ENCODE data around the gene CACNA1E.

CACNA1E gene

DNA sequence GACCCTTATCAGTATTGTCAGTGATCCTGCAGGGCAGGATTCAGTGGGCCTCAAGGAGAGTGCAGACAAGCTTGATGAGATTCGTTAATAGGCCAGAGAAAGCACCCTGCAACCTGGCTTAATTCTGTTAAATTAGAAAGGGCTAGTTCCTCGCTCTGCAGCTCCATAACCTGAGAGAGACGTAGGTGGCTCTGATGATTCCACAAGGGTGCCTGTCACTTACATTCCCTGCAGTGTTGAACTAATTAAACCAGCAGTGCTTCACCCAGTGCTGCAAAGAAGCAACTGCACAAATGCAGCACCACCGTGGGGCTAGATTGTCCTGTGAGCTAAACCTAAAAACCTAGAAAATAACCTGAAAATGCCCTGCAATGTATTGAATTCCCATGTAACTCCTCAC lies 270.8 kb downstream of the CACNA1E start:
- DNase-seq, result peak in 2 of 56 donors; percentile 10 to 15

DNA sequence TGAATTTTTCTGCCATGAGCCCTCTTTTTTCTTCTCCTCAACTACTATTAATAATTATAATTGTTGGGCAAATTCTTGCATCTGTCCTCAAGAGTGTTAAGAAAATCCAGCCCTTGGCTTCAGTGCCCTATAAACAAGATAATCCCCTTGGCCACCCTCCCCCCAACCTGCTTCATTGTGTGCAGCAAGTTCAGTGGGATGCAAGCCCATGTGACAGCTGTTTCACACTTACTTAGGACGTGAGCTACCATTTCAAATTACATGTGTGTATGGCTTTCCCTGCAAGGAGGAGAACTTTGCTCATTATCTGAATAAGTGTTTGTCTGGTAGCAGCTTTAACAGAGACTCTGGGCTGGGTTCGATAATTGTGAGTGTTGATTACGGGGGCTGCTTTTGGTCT lies 276.2 kb downstream of the CACNA1E start:
- no peak for DNase-seq

DNA sequence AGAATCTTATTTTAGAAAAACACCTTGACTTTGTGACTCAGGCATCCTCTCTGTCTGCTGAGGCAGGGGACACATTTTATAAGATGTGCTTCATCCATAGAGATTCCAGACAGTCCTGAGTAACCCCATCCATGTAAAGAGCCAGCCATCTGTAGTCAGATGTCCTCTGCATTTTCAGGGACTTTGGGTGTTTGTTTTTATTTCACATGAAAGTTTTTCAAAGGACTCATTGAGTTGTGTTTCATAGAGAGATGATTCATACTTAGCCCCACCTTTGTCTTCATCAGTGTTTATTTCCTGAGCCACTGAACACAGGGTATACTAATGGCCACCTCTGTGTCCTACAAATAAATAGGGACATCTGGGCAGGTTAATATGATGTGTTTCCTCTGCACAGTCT lies 280.4 kb downstream of the CACNA1E start:
- no peak for DNase-seq

DNA sequence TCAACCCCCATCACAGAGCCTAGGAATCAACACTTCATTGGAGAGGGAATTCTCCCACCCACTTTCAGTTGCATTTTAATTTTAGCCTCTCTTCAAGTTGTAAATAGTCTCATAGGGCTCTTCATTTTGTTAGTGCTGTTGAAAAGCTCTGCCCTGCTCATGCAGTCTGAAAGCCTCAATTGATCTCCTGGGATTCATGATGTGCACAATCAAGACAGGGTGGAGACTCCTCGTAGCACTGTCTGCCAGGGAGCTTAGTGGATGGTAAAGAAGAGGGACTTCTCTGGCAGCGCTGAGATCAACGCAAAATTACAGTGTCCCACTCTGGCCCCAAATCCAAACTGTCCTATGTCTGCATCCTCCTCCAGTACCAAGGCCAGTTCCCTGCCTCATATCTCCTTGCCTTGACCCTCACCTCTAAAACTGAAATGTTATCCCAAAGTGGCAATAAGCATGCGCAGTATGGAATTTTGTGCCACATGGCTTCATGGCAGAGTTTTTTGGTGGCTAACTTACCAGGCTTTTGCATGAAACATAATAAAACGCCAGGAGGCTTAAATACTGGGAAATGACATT lies 282.2 kb downstream of the CACNA1E start:
- DNase-seq, result no peak

DNA sequence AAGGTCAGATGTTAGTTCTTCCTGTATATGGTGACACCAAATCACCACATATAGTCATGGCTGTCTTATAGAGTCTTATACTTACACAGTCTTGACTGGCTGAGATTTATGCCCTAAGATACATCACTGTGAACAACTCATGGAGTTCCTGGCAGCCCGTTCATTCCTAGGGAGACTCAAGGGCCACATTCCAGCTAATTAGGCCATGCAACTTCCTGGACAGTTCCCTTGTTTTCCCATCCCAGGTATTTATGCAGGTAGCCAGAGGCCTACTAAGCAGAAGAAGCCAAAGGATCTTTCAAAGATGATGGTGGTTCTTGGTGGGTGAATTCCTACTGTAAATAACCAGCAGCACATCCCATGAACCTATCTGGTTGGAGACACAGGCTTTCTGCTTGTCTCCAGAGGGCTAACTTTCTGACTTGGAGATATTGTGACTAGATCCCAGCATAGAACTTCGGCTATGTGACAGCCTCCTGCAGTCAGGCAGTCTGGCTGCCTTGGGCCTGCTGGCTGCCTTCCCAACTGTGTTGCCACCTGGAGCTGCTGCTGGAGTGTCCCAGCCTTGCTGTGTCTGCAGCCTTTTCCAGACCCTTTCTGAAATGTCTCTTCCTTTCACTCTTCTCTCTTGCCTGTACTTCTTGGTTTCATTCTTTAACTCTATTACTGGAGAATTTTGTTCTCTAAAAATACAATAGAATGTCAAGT lies 283.8 kb downstream of the CACNA1E start:
- no peak for DNase-seq

DNA sequence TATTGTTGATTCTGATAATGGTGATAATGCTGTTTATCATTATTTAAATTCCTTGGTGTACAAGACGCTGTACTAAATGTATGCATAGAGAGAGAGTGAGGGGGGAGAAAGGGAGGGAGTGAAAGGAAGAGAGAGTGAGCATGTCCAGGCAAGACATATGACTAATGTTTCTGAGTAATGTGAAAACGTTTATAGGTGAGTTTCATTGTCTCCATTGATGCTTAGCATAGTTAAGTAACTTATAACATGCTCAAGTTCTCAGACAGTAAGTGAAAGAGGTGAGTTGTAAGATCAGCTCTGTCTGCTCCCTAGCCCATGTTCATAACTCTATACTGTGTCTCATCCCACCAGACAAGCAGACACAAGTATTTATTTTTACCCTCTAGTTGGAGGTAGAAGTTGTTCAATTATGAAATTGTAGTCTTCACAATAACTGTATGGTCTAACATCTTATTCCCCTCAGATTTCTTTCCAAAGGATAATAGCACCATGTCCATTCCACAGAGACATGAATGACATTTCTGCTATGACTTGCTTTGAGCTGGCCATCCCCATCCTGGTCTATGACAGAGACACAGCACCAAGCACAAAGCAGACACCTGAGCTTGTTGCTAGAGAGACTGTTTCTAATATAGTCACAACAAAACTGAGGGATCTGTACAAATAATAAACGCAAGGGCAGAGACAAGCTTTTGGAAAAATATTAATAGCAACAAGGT lies 285.1 kb downstream of the CACNA1E start:
- no peak for DNase-seq

DNA sequence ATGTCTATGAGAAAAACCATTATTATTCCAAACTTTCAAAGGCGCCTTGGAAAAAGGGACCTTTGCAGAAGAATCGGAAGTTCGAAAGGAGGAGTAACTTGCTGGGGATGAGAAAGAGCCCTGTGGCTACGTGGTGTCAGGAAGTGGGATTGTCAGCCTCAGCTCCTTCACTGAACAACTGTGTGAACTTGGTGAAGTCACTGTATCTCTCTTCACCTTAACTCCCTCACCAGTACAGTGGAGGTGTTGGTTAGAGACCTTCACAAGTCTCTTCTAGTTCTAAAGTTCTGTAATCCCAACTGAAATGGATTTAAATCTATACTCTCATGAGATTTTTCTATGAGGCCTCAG lies 285.6 kb downstream of the CACNA1E start:
- no peak for DNase-seq

DNA sequence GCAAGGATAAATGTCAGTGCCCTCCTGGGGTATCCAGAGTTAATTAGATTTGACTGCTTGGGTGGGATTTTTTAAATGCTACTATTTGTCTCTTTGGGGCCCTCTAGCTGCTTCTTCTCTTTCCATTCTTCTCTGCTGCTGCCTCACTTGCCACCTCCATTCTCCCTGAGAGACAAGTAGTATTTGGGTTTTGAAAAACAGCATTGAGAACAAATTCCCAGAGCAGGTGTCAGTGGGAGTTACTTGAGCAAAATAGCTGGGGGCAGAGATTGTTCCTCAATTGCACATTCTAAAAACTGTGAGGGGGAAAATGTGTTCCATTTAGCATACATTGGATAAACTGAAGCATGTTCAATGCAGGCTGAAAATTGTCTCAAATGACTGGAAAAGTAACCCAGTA lies 286.5 kb downstream of the CACNA1E start:
- DNase-seq, result peak in 7 of 56 donors; percentile 18 to 43 (median 27)

DNA sequence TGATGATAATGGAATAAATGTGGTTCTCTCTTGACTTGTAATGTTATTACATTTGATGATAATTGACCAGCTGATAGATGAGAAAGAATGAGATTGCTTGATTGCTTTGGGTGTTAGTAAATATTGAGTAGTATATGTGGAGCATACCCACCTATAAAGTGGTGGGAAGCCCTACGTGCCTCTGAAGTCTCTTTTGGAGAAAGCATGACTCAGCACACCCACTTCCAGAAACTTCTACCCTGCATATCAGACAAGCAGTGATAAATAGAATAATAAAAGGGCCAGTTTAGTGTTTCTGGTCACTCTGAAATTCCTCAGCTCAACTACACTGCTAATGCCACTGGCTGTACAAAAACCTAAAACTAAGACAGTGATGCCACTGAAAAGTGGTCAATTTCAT lies 289.4 kb downstream of the CACNA1E start:
- peak in 1 of 56 donors; percentile 10 for DNase-seq

DNA sequence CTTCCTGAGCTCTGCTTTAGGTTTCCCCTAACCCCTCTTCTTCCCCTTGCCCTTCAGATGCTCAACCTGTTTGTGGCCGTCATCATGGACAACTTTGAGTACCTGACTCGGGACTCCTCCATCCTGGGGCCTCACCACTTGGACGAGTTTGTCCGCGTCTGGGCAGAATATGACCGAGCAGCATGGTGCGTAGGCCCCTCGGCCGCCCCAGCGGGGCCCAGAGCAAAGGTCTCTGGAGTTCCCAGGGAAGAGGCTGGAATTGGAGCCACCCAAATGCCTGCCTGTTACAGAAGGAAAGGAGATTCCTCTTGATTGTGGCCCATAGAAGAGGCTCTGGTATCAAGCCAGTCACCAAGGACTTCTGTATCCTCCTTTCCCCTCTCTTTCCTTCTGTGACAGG lies 292.7 kb downstream of the CACNA1E start:
- no peak for DNase-seq

DNA sequence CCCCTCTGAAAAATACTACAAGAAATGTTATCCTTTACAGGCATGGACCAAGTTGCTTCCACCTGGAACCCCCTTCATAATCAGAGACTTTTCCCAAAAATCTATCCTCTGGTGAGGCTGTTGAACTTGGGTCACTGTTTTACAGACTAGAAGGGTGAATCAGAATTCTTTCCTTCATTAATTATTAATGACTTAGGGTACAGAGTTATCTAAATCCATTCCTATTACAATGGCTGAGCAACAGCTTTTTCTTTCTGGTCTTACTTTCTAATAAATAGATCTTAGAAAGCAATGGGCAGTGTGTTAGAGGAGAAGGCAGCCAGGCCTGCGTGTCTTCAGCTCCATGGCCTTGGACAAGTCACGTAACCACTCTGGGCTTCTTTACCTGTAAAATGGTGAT lies 294.0 kb downstream of the CACNA1E start:
- DNase-seq, result no peak

DNA sequence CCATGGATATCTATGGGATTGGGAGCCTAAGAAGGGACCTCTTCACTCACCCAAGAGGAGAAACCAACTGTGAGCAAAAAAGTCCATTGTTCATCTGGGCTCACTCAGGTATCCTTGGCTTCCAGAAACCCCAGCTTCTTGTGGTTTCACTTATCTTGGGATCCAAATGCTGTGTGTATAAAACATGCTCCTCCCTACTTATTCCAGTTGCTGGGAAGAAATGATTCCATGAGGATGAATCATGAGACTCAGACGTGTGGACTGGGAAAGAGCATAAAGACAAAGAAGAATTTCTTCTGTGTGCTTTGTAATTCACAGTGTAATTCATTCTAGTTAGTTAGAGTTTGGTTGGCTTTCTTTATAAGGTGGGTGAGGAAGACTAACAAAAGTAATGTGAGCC lies 294.5 kb downstream of the CACNA1E start:
- no peak for DNase-seq

DNA sequence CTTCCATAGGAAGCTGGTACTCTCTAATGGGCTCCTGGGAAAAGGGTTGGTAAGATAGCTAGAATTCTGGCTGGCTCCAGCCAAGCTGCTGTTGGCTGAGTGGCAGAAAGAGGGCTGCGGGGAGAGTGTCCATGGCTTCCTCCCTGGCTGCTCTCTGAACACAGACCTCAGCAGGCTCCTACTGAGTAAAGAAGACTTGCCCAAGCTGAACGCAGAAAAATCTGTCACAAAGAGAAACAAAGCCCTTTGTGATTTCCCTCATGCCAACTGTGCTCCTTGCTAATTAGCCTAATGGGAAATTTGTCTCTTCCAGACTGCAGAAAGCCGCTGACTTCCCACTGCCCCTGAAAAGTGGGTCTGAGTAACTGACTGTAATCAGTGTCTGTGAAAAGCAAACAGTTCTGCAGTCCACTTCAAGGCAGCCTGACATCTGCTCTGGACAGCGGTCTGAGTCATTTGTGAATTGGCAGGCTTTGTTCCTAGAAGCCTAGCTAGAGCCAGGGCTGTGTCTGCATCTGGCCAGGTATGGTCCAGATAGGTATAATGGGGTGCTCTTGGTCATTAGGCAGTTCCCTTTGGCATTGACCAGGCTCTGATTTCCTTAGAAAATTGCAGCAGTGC lies 295.4 kb downstream of the CACNA1E start:
- DNase-seq, result no peak

DNA sequence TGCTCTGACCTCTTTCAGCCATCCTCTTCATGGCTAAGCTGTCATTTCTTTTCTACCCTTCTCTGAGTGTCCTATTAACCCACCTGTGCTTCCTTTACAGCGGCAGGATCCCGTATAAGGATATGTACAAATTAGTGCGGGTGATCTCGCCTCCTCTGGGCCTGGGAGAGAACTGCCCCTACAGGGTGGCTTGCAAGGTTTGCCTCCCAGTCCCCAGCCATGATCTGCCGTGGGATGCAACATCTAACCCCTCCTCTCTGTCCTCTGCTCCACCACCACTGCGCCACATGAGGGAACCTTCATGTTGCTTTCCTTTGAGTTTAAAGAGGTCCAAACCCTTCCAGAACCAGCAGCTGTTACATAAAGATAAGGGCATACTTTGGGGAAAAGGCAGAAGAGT lies 296.0 kb downstream of the CACNA1E start:
- no peak for DNase-seq

DNA sequence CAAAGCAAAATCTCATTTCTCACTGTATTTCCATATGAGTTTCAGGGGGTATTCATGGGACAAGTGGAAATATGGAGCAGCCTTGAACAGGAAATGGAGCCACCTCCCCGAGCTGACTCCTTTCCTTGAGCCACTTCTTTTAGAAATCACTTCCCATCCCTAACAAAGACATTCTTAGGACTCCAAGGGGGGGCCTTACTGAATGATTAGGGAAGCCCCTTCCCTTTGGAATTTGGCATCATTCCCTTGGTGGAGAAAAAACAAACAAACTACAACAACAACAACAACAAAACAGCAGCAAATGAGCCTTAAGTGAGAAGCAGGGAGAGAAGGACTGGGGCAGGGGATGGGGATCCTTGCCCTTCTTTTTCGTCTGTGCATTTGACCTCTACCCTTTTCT lies 299.9 kb downstream of the CACNA1E start:
- no peak for DNase-seq

DNA sequence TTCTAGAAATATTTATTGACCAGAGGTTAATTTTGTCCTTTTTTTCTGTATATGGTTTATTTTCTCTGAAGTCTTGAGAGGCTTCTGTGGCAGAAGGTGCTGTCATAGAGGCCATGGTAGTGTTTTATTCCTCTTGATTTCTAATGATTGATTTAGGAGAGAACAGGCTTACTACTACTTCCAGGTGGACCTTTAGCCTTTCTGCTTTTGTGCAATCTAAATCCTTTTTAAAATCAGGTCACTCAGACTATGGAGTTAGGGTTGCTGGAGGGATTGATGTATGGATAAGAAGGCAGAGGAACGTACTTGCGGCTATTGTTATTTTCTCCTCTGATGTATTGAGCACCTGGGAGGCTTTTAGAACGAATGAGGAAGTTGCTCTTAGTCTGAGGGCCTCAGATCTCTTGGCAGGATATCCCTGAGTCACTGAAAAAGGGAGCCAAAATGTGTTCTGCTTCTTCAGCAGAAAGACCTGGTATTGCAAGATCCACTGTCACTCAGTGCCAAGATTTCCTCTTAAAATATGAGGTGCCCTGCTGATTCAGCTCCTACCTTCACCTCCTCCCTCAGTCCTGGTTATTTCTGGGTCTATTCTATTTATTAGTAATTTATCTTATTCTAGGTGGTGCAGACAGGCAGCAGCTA lies 300.8 kb downstream of the CACNA1E start:
- no peak for DNase-seq

DNA sequence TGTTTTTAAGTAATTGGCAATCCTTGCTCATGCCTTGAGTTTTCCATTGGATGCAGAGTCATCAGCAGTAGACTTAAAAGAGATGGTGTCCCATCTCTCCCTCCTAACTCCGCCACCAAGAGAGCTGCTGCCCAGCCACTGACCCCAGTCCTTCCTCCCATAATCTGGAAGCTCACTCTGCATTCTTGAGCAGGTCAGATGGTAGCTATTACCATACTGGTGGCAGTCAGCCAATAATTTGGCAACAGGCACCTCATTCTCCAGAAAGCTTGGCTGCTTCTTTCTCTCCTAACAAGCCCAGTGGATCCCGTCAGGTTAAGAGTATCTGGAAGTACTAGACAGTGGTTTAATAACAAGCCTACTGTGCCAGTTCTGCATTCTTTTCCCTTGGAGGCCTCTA lies 306.1 kb downstream of the CACNA1E start:
- DNase-seq, result peak in 5 of 56 donors; percentile 7 to 26 (median 18)

DNA sequence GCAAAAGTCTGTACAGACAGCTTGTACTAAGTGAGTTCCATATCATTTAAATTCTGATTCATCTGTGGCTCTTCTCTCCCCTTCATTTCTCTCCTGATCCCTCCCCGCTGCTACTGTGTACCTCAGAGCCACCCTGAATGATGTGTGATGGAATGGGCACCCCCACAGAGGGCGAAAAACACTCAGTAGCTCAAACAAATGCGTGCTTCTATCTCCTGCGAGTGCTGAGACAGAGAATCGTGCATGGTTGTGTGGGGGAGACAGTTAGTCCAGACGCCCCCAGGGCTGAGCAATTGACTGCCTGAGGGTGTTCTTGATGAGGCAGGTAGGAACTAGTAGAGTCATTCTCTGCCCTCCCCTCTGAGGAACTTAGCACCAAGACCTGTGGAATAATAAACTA lies 308.4 kb downstream of the CACNA1E start:
- DNase-seq, result peak in 39 of 56 donors; percentile 12 to 86 (median 47)

DNA sequence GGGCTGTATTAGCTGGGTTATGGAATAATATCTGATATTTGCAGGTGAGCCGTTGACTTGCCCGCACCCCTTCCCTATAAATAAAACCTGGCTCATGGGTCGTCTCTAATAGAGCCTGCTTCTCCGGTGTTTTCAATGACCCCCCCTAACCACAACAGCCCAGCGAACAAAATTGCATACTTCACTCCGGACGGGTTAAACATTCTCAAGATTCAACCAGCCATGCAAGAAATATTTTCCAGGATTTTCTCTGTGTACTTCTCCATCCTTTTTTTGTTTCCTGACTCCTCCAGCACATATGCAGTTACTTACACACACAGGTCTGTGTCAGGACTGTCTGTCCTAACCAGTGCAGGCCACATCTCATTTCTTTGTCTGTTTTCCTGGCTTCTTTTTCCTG lies 310.5 kb downstream of the CACNA1E start:
- DNase-seq, result no peak

DNA sequence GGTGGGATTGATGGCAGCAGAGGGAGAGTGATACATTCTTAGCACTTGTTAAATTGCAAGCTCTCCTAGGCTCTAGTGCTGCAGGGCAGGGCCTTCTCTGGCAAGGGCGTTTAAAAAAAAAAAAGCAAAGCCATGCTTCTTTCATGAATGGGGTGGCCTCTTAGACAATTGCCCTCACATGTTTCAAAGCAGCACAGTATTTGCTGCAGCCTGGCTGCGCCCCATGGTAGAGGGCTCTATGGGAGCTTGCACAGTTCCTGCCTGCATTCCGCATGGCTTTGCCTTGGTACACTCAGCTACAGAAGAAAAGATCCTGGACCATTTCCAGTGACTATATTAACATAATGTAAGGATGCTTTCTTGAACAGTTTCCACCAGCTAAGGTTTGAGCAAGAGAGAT lies 311.0 kb downstream of the CACNA1E start:
- no peak for DNase-seq

DNA sequence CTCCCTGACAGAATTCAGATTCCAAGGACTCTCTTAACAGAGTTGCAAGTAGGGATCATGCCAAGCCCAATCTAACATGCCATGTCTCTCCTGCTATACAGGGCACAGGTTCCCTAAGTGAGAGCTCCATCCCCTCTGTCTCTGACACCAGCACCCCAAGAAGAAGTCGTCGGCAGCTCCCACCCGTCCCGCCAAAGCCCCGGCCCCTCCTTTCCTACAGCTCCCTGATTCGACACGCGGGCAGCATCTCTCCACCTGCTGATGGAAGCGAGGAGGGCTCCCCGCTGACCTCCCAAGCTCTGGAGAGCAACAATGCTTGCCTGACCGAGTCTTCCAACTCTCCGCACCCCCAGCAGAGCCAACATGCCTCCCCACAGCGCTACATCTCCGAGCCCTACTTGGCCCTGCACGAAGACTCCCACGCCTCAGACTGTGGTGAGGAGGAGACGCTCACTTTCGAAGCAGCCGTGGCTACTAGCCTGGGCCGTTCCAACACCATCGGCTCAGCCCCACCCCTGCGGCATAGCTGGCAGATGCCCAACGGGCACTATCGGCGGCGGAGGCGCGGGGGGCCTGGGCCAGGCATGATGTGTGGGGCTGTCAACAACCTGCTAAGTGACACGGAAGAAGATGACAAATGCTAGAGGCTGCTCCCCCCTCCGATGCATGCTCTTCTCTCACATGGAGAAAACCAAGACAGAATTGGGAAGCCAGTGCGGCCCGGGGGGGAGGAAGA lies 315.0 kb downstream of the CACNA1E start:
- DNase-seq, result no peak

Data from nucleus accumbens (tissue), 56 donors.